Activated CD8-positive, alpha-beta memory T cell treated with anti-CD3 and anti-CD28 coated beads for 1 hour (primary cell): Measurements from ENCODE around the gene MCEMP1.
"Not testable (repeated sequence)": the region's sequence is repeated elsewhere in the genome, so short reads cannot be mapped to it uniquely, and the experiment has no call there.

Source experiments
- DNase-seq, 2 donors: peaks; one replicate each; pipeline ENCODE4 v3.0.0-alpha.2; 2020; ENCODE audit warnings: low read depth in 1 of 2; ENCODE audit errors: extremely low read depth in 1 of 2

Gene MCEMP1

GRCh38 chr19:7643629-7644549, 33.0 kb upstream of the MCEMP1 start:
- DNase-seq = not testable (repeated sequence)

- no peak for DNase-seq
Measured at GRCh38 chr19:7644550-7644877, 32.4 kb upstream of the MCEMP1 start.

DNA sequence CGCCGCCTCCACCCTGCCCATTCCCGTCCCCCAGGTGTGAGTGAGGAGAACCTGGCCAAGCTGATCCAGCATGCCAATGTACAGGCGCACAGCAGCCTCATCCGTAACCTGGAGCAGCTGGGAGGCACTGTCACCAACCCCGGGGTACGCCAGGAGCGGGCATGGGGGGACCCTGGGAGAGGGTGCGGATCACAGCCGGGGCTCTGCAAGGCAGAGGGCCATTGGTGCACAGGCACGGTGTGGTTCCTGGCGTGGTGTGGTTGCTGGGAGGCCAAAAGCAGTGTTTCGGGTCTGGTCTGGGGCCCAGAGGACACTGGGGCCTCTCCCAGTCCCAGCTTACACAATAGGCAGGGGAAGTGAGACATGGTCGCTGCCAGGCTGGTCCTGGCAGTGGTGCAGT, 31.7 kb upstream of the MCEMP1 start:
- no peak for DNase-seq

DNA sequence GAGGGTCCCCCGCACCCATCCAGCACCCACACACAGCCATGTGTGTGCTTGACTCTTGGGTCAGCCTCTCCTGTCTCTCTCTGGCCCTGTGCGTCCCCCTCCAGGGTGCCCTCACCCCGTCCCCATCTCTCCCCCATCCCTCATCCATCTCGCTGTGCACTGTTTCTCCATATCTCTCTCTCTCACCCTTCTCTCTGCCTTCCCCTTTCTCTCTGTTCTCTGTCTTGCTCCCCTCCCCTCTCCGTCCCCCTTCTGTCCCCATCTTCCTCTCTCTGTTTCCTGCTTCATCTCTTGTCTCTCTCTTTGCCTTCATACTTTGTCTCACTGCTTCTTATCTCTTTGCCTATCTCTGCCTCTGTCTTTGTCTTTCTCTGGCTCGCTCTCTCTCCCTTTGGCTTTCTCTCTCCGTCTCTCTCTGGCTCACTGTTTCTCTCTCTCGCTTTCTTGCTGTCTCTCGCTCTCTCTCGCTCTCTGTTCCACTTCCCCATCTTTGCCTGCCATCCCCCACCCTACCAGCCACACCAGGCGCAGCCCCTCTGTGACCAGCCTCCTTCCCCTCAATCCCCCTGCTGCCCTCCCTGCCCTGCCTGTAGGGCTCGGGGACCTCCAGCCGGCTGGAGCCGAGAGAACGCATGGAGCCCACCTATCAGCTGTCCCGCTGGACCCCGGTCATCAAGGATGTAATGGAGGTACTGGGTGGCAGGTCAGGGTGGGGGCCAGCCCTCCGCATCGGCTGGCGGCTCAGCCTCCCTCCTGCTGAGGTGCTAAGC, 31.0 kb upstream of the MCEMP1 start:
- DNase-seq = no peak

DNA sequence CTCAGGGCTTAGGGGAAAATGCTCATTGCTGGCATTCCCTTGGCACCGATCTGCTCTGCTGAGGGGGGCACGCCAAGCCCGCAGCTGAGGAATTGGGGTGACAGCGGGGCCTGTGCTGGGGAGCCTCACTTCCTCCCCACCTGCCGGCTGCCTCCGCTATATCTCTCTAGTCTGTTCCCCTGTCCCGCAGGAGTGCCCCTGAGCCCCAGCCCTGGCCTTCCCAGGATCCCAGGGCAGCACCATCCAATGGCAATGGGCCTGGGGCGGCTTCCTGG, 30.5 kb upstream of the MCEMP1 start:
- DNase-seq = no peak

- no peak for DNase-seq
Measured at GRCh38 chr19:7647156-7647555, 29.7 kb upstream of the MCEMP1 start.

DNA sequence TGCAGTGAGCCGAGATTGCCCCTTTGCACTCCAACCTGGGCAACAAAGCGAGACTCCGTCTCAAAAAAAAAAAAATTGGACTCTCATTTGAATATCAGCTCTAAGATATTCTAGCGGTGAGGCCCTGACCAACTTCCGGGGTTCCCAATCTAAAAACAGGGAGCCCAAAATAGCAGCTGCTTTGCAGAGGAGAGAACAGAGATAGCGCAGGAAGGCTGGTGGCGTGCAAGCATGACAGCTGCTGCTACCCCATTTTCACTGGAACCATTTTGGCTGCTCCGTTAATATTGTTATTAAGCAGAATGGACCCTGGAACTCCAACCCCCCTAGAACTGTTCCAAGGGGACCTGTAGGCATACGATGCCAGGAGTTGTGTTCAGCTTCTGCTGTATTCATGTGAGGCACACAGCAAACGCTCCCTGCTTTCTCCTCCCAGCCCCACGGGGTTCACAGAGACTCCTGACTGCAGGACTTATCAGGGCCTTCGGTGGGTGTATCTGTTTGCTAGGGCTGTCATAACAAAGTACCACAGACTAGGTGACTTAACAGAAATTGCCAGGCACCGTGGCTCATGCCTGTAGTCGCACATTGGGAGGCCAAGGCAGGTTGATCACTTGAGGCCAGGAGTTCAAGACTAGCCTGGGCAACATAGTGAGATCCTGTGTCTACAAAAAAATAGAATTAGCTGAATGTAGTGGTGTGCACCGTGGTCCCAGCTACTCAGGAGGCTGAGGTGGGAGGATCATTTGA, 28.4 kb upstream of the MCEMP1 start:
- no peak for DNase-seq

DNA sequence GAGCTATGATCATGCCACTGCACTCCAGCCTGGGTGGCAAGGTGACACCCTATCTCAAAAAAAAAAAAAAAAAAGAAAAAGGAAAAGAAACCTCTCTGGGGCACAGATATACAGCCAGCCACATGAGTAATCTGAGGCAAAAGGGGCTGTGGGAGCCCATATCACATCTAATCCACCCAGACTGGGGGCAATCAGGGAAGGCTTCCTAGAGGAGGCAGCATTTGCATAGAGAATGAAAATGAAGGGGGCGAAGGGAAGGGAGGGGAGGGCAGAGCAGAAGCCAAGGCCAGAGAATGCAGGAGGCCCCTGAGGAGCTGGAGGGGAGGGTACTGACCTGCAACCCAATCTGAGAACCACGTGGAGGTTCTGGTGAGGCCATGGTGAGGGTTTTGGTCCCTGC, 26.7 kb upstream of the MCEMP1 start:
- DNase-seq = no peak

- DNase-seq = peak; percentile 61 to 81
Measured at GRCh38 chr19:7652061-7652641, 24.7 kb upstream of the MCEMP1 start.

DNA sequence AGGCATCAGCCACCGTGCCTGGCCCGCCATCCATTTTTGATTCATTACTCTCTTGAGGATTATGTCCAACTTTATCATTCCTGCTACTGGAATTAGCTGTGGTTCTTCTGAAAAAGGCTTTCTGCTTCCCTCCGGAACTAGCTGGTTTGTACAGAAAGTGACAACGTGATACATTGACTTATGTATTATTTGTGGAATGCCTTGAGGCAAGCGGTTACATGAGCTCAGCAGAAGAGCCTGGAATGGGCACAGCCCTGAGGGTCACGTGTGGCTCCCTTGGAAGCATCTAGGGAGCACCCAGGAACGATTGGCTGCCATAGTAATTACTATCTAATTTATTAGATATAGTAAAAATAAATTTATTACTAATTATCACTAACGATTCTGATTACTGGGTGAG, 22.5 kb upstream of the MCEMP1 start:
- no peak for DNase-seq

DNA sequence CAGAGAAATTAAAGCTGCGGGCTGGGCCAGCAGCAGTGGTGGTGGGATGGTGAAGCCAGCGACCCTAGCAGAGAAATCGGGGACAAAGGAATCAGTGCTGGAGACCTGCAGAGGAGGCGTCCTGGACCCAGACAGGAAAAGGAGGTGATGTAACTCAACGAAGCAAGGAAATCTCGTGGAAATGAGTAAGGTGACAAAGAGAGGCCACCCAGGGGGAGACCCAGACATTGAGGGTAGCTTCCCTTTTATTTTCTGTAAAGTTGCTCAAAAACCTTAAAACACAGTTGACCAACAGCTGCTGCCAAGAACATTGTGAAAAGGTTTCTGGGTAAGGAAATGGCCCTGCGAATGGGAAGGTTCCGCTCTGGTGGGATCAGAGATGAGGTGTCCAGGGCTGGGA, 21.3 kb upstream of the MCEMP1 start:
- no peak for DNase-seq

DNA sequence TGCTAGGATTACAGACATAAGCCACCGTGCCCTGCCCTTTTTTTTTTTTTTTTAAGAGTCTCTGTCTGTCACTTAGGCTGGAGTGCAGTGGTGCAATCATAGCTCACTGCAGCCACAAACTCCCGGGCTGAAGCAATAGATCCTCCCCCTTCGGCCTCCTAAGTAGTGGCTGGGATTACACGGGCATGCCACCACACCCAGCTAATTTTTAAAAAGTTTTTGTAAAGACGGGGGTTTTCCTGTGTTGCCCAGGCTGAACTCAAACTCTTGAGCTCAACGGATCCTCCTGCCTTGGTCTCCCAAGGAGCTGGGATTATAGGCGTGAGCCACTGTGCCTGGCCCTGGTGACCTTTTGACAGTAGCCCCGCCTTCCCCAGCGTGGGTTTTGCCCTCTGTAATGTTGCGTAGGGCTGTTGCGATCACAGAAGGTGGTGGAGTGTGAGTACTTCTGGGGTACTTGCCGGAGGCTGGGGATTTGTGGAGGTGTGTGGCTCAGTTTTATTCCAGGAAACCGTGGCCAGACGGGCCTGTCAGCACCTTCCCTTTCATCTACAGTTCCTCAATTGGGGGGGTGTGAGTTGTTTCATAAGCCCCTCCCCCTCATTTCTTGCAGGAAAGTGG, 19.6 kb upstream of the MCEMP1 start:
- no peak for DNase-seq

GRCh38 chr19:7658219-7658686, 18.6 kb upstream of the MCEMP1 start:
- DNase-seq = no peak

DNA sequence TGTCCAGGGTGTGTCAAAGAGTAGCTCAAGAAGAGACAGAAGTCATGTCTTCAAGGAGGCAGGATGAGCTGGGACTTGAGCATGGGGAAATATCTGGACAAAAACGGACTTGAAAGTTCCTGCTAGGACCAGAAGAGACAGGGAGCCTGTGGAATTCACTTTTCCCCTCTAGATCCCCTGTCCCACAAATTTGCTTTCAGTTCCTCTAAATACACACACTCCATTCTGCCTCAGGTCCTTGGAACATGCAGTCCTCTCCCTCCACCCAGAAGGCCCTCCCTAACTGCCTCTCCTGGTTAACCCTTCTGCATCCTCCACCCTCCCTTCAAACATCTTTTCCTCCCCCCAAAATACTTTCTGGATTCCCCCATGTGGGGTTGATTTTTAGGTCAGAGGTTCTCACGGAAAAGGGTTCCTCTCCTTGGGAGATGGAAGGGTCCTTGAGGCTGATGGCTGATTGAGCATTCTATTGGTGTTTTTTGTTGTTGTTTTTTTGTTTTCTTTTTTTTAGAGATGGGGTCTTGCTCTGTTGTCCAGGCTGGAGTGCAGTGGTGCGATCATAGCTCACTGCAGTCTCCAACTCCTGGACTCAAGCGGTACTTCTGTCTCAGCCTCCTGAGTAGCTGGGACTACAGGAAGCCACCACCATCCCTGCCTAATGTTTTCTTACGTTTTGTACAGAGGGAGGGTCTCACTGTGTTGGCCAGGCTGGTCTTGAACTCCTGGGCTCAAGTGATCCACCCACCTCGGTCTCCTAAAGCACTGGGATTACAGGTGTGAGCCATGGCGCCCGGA, 14.9 kb upstream of the MCEMP1 start:
- no peak for DNase-seq

GRCh38 chr19:7662657-7663056, 14.2 kb upstream of the MCEMP1 start:
- DNase-seq = no peak

DNA sequence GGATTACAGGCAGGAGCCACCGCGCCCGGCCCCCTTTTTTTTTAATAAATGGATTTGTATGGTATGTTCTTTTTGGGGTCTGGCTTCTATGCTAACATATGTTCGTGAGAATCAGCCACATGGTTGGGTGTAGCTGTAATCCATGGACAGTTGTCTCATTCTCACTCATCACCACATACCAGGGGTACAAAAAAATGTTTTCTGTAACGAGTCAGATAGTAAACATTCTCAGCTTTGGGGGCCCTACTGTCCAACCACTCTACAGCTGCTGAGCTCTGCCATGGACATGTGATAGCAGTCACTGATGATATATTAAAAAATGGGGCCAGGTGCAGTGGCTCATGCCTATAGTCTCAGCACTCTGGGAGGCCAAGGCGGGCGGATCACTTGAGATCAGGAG, 13.2 kb upstream of the MCEMP1 start:
- DNase-seq = no peak

GRCh38 chr19:7665076-7665475, 11.8 kb upstream of the MCEMP1 start:
- DNase-seq = no peak

DNA sequence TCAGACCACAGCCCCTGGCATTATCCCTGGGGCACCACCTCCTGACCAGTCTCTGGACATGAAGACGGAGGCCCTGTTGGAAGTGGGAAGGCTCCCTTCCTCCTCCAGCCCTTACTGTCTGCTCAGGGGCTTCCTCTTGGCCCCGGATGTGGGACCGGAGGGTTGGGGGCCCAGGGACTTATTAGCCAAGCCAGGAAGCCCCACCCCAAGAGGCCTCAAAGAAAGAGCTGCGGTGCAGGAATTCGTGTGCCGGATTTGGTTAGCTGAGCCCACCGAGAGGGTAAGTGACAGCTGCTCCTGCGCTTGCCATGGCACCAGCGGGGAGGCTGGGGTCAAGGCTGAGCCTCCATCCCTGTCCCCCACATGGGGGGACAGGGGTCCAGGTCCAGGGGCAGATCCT, 8.0 kb upstream of the MCEMP1 start, which contains the start of gene RETN:
Gene RETN (plus strand): TSS at position 208 of the 400 bp plus-strand sequence. CDS start 278 bp downstream, outside the sequence.
- DNase-seq = no peak

DNA sequence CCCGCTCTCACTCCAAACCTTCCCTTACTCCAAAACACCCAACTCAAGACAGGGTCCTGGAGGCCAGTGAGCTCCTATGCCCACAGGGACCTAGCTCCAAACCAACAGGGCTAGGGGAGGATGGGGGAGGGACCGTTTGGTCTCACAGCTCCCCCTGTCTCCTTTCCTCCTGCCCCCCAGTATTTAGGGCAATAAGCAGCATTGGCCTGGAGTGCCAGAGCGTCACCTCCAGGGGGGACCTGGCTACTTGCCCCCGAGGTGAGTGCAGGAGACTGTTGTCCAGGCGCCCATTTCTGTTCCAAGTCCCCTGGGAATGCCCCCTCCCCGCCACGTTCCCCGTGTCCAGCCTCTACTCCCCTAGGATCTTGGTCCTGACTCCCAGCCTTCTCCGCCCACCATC, 7.2 kb upstream of the MCEMP1 start:
- DNase-seq = no peak
